GM04503 (cell line): ENCODE results near the gene MORC2.

Experiments used
- DNase-seq: peaks from one replicate; pipeline ENCODE4 v3.0.0-alpha.2; 2012; ENCODE audit warnings: low read depth

MORC2 gene

GRCh38 chr22:30921108-30921507 lies 47.5 kb downstream of the MORC2 start:
- DNase-seq: no peak

- no peak for DNase-seq
Measured at GRCh38 chr22:30920407-30920806, 48.2 kb downstream of the MORC2 start.

GRCh38 chr22:30919973-30920372 lies 48.6 kb downstream of the MORC2 start:
- no peak for DNase-seq

GRCh38 chr22:30918761-30919160 lies 49.8 kb downstream of the MORC2 start:
- DNase-seq: no peak

GRCh38 chr22:30910358-30910757 lies 58.2 kb downstream of the MORC2 start:
- no peak for DNase-seq

GRCh38 chr22:30909306-30909705 lies 59.3 kb downstream of the MORC2 start:
- no peak for DNase-seq

- no peak for DNase-seq
Measured at GRCh38 chr22:30908051-30908461, 60.5 kb downstream of the MORC2 start.

GRCh38 chr22:30906946-30907345 lies 61.6 kb downstream of the MORC2 start:
- no peak for DNase-seq

GRCh38 chr22:30906411-30906810 lies 62.2 kb downstream of the MORC2 start:
- DNase-seq: no peak

- DNase-seq: no peak
Measured at GRCh38 chr22:30905696-30906341, 62.8 kb downstream of the MORC2 start.

GRCh38 chr22:30903876-30904460 lies 64.6 kb downstream of the MORC2 start:
- no peak for DNase-seq

GRCh38 chr22:30902496-30903357 lies 65.8 kb downstream of the MORC2 start:
- DNase-seq: no peak

- no peak for DNase-seq
Measured at GRCh38 chr22:30894371-30894740, 74.2 kb downstream of the MORC2 start.

- no peak for DNase-seq
Measured at GRCh38 chr22:30893434-30894370, 74.9 kb downstream of the MORC2 start.

GRCh38 chr22:30892731-30893221 lies 75.8 kb downstream of the MORC2 start:
- DNase-seq: no peak

GRCh38 chr22:30892286-30892685 lies 76.3 kb downstream of the MORC2 start:
- no peak for DNase-seq

- DNase-seq: no peak
Measured at GRCh38 chr22:30891781-30892180, 76.8 kb downstream of the MORC2 start.

- no peak for DNase-seq
Measured at GRCh38 chr22:30891443-30891755, 77.2 kb downstream of the MORC2 start.

GRCh38 chr22:30890686-30891442 lies 77.7 kb downstream of the MORC2 start:
- no peak for DNase-seq

- no peak for DNase-seq
Measured at GRCh38 chr22:30889996-30890480, 78.5 kb downstream of the MORC2 start.
